GM21786 (cell line): Measurements from ENCODE around the gene ZFAND3.

Experiments used
- ATAC-seq: cut with Tn5 transposase; IDR thresholded peaks from one replicate; pipeline ENCODE4 v1.9.1; 2021; ENCODE audit not compliant: unreplicated experiment

The ZFAND3 gene

DNA sequence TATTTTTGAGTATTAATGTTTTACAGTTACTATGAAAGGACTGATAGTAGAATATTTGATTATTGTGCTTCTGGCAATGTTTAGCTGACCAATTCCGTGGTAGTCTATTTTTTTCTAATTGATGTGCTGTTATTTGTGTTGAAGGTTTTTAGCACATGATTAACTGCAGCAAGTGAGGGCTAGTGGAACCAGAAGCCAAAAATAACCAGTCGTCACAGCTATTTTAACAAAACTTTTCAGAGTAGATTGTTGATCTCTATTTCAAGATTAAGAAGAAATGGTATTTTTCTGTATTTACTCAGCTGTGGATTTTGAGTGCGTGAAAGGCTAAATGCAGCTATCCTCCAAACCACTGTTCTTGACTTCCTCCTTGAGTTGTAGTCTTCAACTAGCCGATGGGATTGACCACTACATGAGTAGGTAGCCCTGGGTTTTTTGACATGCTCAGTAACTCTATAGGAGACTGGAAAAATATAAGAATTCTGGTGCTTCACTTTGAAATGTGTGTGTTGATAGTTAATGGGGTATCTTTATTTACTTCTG, 258.0 kb downstream of the ZFAND3 start:
- no peak for ATAC-seq

GRCh38 chr6:38078671-38079070, 259.1 kb downstream of the ZFAND3 start:
- no peak for ATAC-seq

DNA sequence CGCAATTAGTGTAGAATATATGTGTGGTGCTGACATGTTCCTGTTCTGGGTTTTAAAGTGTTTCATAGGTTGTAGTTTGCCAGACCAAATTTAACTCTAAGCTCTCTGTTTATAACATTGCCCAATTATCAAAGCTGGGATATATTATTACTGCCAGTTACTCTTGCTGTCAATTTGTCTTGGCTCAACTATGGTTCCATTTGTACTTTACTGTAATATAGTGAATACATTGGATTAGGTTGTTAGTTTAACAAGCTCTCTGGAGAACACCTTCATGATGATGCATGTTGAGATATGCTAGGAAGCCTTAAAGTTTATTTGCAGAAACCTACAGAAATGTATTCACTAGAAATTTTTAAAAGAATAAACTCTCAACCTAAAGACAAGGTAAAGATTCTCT, 259.6 kb downstream of the ZFAND3 start:
- ATAC-seq = no peak

GRCh38 chr6:38079537-38079936, 260.0 kb downstream of the ZFAND3 start:
- no peak for ATAC-seq

- no peak for ATAC-seq
Measured at GRCh38 chr6:38080360-38080759, 260.8 kb downstream of the ZFAND3 start.

DNA sequence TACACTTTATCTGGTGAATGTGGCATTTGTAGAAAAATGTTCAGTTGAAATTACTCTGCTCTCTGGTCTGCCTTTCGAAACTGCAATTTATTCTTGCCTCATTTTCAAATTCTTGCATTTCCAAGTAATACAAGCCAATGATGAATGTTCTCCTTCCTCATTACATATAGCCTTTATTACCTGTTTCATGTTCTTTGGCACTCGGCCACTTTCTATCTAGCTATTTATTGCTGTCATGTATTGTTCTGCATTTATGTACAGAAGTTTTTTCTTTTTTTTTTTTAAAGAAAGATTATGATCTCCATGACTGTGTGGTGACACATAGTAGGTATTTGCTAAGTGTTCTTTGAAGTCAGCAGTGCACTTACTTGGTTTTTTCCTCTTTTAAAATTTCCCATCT, 261.4 kb downstream of the ZFAND3 start:
- ATAC-seq = no peak

GRCh38 chr6:38085031-38085430, 265.5 kb downstream of the ZFAND3 start:
- ATAC-seq = no peak

- no peak for ATAC-seq
Measured at GRCh38 chr6:38086346-38086745, 266.8 kb downstream of the ZFAND3 start.

DNA sequence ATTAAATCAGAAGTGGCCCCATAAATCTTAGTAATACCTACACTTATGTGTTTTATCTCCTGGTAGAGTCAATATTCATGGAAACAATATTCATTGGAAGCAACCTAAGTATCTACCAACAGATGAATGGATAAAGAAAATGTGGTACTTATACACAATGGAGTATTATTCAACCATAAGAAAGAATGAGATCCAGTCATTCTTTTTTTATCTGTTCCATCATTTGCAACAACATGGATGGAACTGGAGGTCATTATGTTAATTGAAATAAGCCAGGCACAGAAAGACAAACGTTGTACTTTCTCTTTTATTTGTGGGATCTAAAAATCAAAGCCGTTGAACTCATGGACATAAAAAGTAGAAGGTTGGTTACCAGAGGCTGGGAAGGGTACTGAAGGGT, 268.5 kb downstream of the ZFAND3 start:
- no peak for ATAC-seq

DNA sequence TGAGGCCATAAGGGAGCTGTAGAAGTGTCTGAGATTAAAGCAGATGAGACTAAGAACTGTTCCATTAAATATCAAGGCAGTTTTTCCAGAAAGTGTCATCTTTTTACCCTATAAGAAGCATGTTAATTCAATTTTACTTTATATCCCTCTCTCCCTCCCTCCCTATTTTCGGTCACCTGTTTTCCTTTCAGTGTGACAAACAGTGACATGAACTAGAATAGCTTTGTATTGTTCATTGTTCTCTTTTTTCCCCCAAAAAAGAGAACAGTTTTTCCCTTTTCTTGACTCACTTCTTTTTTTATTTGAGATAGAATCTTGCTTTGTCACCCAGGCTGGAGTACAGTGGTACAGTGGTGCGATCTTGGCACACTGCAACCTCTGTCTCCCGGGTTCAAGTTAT, 269.3 kb downstream of the ZFAND3 start:
- no peak for ATAC-seq

GRCh38 chr6:38091613-38092012, 272.1 kb downstream of the ZFAND3 start:
- ATAC-seq = no peak

- ATAC-seq = no peak
Measured at GRCh38 chr6:38092465-38092864, 272.9 kb downstream of the ZFAND3 start.

GRCh38 chr6:38092964-38093363, 273.4 kb downstream of the ZFAND3 start:
- ATAC-seq = no peak

DNA sequence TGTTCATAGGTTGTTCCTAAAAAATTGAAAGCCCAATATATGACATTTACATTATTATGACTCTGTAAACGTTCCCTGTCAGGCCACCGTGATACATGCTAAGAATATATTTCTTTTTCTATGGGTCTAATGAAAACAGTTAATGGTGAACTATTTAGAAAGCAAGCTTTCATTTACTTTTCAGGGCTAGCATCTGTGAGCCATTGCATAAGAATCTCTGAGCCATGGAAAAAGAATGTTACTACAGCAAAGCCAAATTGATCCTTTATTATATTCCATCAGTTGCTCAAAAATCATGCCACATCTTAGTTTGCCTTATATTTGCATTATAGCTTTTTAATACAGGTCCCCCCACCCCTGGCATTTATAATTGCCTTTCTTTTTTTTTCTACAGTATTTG, 275.5 kb downstream of the ZFAND3 start:
- ATAC-seq = no peak

DNA sequence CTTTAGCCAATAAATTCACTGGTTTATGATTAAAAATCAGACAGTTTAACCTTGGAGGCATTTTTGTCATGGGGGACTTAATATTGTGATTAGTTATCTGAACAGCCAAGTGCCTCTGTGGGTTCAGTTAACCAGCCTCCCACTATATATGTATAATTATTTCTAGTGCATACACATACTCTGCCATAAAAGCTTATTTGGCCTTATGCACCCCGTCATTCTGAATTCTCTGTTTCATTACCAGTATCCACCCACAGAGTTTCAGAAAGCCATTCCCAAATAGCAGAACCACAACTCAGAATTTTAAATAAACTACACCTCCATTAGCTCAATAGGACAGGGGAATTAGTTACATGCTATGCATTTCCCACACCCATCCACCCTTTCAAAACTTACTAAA, 279.7 kb downstream of the ZFAND3 start:
- ATAC-seq = no peak

- peak; percentile 55 for ATAC-seq
Measured at GRCh38 chr6:38100380-38100779, 280.9 kb downstream of the ZFAND3 start.

GRCh38 chr6:38103921-38104320, 284.4 kb downstream of the ZFAND3 start:
- ATAC-seq = no peak

DNA sequence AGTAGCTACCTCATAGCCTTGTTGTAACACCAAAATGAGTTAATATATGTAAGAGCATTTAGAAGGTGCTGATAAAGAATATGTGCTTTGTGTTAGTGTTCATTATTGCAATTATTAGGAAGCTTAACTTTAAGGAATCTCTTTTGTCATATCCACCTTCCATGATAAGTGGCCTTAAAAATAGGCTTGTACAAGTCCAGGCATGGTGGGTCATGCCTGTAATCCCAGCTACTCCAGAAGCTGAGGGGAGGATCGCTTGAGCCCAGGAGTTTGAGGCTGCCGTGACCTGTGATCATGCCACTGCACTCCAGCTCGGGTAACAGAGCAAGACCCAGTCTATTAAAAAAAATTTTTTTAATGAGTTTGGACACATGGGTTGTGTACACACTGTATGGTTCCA, 285.5 kb downstream of the ZFAND3 start:
- ATAC-seq = no peak

DNA sequence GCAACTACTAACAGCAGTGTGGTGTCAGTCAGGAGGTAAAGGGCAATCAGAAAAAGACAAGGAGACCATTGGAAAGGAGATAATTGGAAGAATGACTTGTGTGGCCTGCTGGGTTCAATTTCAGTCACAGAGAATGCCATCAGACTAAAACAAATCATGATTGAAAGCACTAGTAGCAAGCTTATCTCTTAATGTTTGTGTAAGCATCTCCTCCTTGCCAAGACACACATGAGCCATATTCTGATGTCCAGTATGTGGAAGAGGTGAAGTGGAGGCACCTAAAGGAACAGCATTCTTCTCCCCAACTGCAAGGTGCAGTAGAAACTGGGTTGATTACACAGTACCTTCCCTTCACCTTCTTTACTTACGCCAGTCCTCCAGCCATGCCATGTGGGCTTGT, 287.5 kb downstream of the ZFAND3 start:
- no peak for ATAC-seq

DNA sequence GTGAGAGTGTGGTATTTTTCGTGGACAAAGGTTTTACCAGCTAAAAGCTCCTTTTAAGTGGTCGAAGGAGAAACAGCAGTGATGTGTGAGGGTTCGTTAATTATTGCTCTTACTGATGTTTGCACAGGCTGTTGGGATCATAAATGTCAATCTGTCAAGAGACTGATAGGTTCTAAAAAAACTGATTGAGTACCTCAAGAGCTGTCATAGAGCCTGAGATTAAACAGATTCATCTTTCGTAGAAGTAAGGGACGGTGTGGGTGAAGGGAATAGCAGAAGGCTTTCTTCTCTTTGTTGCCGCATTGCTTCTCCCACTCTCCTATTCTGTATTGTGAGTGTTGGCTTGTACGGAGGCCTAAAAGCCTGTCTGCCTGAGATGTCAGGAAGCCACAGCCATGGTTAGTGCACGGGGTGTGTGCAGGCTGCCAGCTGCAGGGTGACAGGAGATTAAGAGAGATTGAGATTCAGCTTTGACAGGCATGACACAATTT, 291.0 kb downstream of the ZFAND3 start:
- no peak for ATAC-seq

GRCh38 chr6:38112181-38112580, 292.7 kb downstream of the ZFAND3 start:
- ATAC-seq = no peak

DNA sequence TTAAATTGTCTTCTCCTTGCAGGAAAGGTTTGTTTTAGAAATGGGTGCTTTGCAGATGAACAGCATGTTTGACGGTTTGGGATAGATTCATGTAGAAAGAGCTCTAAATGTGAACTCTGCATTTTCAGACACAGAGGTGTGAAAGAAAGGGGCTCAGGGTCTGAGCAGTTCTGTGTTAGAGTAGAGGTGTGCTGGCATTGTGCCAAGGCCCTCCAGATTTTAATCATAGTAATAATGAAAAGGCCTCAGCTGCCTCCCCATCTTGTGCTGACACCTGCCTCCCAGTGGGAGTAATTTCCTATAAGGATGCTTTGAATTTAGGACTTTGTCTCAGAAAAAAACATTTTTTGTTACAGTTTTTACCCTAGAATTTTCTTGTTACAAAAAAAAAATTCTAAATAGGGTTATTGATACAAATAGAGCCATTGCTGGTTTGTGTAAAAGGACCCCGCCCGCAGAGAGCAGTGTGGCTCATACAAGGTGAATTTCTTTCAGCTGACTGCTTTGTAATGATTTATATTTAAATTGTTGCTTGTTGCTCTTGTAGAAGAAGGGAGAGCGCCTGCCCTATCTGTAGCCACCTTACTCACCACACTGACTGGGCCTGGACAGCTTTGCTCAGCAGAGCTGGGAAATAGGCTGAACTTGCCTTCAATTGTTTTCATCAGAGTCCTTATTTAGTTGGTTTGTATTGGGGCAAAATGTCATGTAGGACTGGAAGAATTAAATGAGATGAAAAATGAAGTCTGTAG, 294.5 kb downstream of the ZFAND3 start:
- ATAC-seq = no peak
